ENCODE data around the gene MESP2. TPM values are rescaled to one million over a fixed set of nuclear protein-coding genes. Genes with fewer than 3 reads are reported as not detected.

Gene MESP2
- total and polyA plus RNA-seq, 2 of the 13 experiments (the other 11 are each of a cell fraction or from before 2014, with no cell fraction given), result not detected

- TF ChIP-seq ZSCAN22 (CRISPR knock-in tag; IDR thresholded peaks at IDR 0.05), result no peak
- no peak for TF ChIP-seq ZBTB49 (CRISPR knock-in tag; IDR thresholded peaks at IDR 0.05; ENCODE audit: borderline replicate concordance)
- no peak for TF ChIP-seq RBM22 (optimal IDR thresholded peaks at IDR 0.05; ENCODE audit: low read length)
- TF ChIP-seq ZNF879 (CRISPR knock-in tag; IDR thresholded peaks at IDR 0.05), result no peak
- TF ChIP-seq THAP8 (CRISPR knock-in tag; IDR thresholded peaks at IDR 0.05; ENCODE audit: borderline replicate concordance), result no peak
- TF ChIP-seq ZNF557 (CRISPR knock-in tag; IDR thresholded peaks at IDR 0.05), result no peak
- TF ChIP-seq REL (CRISPR knock-in tag; conservative IDR thresholded peaks at IDR 0.05), result no peak
- peak; percentile 11; the same call in 1 of the 2 replicates for TF ChIP-seq RELA (CRISPR knock-in tag; IDR thresholded peaks at IDR 0.05)
- TF ChIP-seq DMAP1 (CRISPR knock-in tag; IDR thresholded peaks at IDR 0.05), result 0 out of 2 replicates have a peak, but pooled peaks have one; percentile 23
- TF ChIP-seq NKX3-1 (CRISPR knock-in tag; IDR thresholded peaks at IDR 0.05), result no peak
- no peak for TF ChIP-seq SP140L (CRISPR knock-in tag; IDR thresholded peaks at IDR 0.05; ENCODE audit: borderline replicate concordance)
- TF ChIP-seq TFE3 (CRISPR knock-in tag; IDR thresholded peaks at IDR 0.05), result peak; percentile 32; the same call in 1 of the 2 replicates
- TF ChIP-seq E2F5 (CRISPR knock-in tag; conservative IDR thresholded peaks at IDR 0.05), result 0 out of 2 replicates have a peak, but pooled peaks have one; percentile 42
- TF ChIP-seq ZMAT3 (CRISPR knock-in tag; conservative IDR thresholded peaks at IDR 0.05), result no peak
- peak; percentile 78 for TF ChIP-seq MTERF4 (CRISPR knock-in tag; IDR thresholded peaks at IDR 0.05)
- no peak for TF ChIP-seq SRSF9 (IDR thresholded peaks at IDR 0.05; ENCODE audit: borderline replicate concordance, insufficient read depth, low read depth, low read length, poor library complexity, severe bottlenecking)
- TF ChIP-seq ZNF432 (CRISPR knock-in tag; IDR thresholded peaks at IDR 0.05; ENCODE audit: borderline replicate concordance), result no peak
- TF ChIP-seq NFE2L1 (CRISPR knock-in tag; IDR thresholded peaks at IDR 0.05; ENCODE audit: borderline replicate concordance), result no peak
- no peak for TF ChIP-seq ZNF17 (CRISPR knock-in tag; IDR thresholded peaks at IDR 0.05)
- TF ChIP-seq ZNF775 (CRISPR knock-in tag; IDR thresholded peaks at IDR 0.05; ENCODE audit: borderline replicate concordance), result no peak
- no peak for TF ChIP-seq SCMH1 (CRISPR knock-in tag; IDR thresholded peaks at IDR 0.05; ENCODE audit: borderline replicate concordance)
- no peak for TF ChIP-seq ZNF20 (CRISPR knock-in tag; IDR thresholded peaks at IDR 0.05)
- TF ChIP-seq AHR (CRISPR knock-in tag; IDR thresholded peaks at IDR 0.05), result no peak
Measured at GRCh38 chr15:89750560-89751542, 25.3 kb upstream of the MESP2 start, which contains the start of gene MESP1 (continued).
